HG03045 (cell line): ENCODE results near the gene PRX.

Experiments
- ATAC-seq: cut with Tn5 transposase; IDR thresholded peaks from one replicate; pipeline ENCODE4 v1.9.1; 2021; ENCODE audit warnings: mild to moderate bottlenecking, moderate library complexity; ENCODE audit not compliant: unreplicated experiment

The PRX gene

GRCh38 chr19:40365613-40366401 lies 47.4 kb downstream of the PRX start:
- ATAC-seq = no peak

DNA sequence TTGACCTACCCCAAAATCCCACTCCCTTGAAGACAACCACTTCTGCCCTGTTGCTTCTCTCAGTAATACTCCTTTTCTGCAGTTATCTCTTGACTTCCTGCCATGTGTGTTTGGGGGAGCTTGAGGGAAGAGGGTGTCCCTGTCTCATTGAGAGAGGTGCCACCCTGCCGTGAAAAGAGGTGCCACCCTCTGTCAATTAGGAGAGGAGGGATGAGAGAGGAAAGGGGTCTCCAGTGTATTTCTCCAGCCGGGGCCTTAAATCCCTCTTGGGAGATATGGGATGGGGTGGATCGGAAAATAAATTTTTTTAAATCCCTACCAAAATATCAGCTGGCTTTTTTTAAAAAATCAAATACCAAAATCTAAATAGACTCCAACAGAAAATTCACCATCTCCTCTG lies 48.2 kb downstream of the PRX start:
- no peak for ATAC-seq

- ATAC-seq = no peak
Measured at GRCh38 chr19:40363069-40363468, 50.1 kb downstream of the PRX start.

DNA sequence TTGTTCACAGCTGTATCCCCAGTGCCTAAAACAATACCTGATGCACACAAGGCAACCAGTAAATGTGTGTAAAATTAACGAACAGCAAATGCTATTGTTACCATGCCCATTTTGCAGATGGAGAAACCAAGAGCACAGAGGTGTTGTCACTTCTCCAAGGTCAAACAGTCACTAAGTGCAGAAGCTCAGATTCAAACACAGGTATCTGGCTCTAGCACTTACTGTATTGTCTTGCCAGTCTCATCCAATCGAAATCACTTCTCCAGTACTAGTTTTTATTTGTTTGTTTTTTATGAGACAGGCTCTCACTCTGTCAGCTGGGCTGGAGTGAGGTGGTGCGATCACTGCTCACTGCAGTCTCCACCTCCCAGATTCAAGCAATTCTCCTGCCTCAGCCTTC lies 51.0 kb downstream of the PRX start:
- ATAC-seq = no peak

DNA sequence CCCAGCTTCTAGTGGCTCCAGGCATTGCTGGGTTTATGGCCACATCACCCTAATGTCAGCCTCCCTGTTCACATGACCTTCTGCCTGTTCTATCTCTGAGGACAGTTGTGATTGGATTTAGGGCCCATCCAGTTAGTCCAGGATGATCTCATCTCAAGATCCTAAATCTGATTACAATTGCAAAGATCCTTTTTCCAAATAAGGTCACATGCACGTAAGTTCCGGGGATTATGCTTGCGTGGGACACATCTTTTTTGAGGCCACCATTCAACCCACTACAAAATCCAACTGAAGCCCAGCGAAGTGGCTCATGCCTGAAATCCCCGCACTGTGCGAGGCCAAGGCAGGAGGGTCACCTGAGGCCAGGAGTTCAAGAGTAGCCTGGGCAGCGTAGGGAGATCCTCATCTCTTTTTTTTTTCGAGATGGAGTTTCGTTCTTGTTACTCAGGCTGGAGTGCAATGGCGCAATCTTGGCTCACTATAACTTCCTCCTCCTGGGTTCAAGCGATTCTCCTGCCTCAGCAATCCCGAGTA lies 52.4 kb downstream of the PRX start:
- ATAC-seq = no peak

DNA sequence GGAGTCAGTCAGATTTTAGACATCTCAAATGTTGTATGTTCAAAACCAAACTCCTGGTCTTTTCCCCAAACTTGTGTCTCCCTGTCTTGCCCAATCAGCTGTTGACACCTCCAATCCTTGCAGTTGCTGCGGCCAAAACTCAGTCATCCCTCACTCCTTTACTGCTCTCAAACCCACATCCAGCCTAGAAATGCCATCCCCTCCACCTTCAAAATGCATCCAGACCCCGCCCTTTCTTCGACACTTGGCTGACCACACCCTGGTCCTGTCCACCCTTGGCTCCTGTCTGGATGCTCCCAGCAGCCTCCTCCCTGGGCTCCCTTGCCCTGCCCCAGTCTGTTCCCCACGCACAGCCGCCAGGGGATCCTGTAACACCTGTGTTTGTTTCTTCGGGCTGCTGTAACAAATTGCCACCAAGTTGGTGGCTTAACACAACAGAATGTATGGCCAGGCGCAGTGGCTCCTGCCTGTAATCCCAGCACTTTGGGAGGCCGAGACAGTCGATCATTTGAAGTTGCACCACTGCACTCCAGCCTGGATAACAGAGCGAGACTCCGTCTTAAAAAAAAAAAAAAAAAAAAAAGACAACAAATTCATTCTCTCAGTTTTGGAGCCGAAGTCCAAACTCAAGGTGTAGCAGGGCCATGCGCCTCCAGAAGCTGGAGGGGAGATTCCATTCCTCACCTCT lies 53.0 kb downstream of the PRX start:
- ATAC-seq = no peak

- ATAC-seq = no peak
Measured at GRCh38 chr19:40358773-40359172, 54.4 kb downstream of the PRX start.

GRCh38 chr19:40357640-40358039 lies 55.5 kb downstream of the PRX start:
- no peak for ATAC-seq

GRCh38 chr19:40356681-40357595 lies 56.2 kb downstream of the PRX start:
- ATAC-seq = no peak

DNA sequence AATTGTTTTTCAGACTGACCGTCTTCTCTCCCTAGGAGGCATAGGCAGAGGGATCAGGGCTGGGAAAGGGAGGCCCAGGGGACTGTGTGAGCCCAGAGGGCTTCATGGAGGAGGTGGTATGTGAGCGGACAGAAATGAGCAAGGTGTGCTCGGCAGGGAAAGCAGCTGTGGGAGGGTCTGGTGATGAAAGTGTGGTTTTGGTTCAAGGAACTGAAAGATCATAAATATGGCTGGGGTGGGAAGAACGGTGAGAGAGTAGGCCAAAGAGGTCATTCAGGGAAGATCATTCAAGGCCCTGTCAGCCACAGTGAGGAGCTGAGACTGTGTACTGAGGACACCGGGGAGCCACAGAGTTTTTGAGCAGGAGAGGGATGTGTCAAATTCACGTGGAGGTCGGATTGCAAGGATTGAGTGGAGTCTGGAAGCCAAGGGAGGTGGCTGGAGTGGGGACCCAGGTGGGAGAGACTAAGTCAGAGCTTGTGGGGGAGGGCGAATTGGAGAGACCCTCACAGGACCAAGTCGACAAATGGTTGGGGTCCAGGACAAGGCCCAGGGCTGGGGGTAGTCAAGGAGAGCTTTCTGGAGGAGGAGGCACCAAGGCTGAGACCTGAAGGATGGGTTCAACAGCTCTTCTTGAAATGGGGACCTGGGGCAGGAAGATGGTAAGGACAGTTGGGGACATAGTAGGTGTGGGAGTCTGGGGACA lies 57.0 kb downstream of the PRX start:
- no peak for ATAC-seq

- ATAC-seq = no peak
Measured at GRCh38 chr19:40348961-40349507, 64.1 kb downstream of the PRX start.

DNA sequence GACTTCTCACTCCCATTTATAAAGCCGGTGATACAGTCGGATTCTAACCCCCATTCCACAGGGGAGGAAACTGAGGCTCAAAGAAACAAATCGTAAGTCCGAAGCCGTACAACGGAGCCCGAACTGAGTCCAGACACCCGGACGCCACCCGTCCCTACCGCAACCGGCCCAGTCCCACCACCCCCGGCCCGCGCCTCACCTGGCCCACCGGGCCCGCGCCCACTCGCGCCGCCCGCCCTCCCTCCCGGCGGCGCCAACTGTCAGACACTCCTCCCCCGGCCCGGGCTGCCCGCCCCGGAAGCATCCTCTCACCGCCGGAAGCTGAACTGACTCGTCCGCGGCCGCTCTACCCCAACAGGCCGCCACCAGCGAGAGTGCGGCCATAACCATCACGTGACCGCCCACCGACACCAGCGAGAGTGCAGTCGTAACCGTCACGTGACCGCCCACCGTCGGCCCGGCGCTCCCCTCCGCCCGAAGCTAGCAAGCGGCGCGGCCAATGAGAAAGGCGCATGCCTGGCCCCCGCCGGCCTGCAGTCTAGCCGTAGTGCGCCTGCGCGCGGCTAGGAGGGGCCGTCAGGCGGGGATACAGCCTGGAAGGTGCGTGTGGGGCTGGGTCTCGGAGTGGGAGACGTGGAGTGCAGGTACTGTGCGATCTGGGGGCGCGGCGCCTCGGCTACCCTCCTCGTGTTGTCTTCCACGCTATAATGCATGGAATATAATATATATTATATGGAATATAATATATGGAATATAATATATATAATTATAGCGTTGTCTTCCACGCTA lies 64.9 kb downstream of the PRX start, which contains the start of the genes C19orf47 and PLD3:
Gene C19orf47 (minus strand): TSS at position 273 of the 789 bp plus-strand sequence. CDS start 6,540 bp downstream, outside the sequence.
Gene PLD3 (plus strand): TSS at position 571 of the 789 bp plus-strand sequence. CDS start 17,789 bp downstream, outside the sequence.
- ATAC-seq = peak; percentile 95

DNA sequence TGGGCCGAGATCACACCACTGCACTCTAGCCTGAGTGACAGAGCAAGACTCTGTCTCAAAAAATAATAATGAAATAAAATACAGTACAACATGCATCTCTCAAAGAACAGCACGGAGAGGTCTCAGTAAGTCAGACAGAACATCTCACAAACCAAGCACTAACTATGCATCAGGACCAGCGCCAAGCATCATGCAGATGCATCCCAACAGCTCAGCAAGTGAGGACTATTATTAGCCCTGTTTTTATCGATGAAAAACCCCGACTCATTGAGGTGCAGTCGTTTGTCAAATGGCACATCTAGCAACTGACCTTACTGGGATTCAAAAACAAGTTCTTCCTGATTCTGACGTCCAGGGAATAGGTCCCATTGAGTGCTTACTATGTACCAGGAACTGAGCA lies 68.8 kb downstream of the PRX start:
- ATAC-seq = no peak
